ENCODE data around the gene SPHK1. TPM values are rescaled to one million over a fixed set of nuclear protein-coding genes. Genes with fewer than 3 reads are reported as not detected.
A peak's percentile ranks its signal among the peaks of the same experiment; 100 is the strongest.
"Not testable (repeated sequence)": the region's sequence is repeated elsewhere in the genome, so short reads cannot be mapped to it uniquely, and the experiment has no call there.

SPHK1 gene
- total RNA-seq, result 2.7 TPM
- long read RNA-seq, partial matches to known transcripts, result 0 of 4 reads
- long read RNA-seq, other reads (novel, unspliced or antisense), result 0 of 4 reads

GRCh38 chr17:76384222-76384986, at the start of gene SPHK1:
TSS of gene SPHK1 (plus strand) at chr17:76384609. CDS start at chr17:76385645, 1,036 bp downstream.
- ATAC-seq (peak; percentile 88), DNase-seq (ENCODE audit: missing footprints) (peak; percentile 86)
- intact Hi-C loops (cut with DNase I), result no loop called here

GRCh38 chr17:76335716-76336381, 48.6 kb upstream of the SPHK1 start:
- intact Hi-C loops (cut with DNase I), result no loop called here
- no peak for DNase-seq (ENCODE audit: missing footprints)

GRCh38 chr17:76336756-76337412, 47.5 kb upstream of the SPHK1 start:
- intact Hi-C loops (cut with DNase I), result no loop called here
- ATAC-seq (no peak), DNase-seq (ENCODE audit: missing footprints) (no peak)

More at GRCh38 chr17:76335716-76336381, 48.6 kb upstream of the SPHK1 start:
- ATAC-seq, result no peak

DNA sequence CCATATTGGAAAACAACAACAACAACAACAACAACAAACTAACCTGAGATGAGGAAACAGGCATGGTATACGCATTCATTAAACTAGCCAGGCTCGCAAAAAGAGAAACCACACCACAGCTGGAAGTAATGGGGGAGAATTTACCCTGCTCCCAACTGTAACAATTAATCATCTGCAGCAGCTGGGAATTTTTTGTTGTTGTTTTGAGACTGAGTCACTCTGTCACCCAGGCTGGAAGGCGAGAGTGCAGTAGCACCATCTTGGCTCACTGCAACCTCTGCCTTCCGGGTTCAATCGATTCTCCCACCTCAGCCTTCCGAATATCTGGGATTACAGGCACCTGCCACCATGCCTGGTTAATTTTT, 47.0 kb upstream of the SPHK1 start:
- DNase-seq (ENCODE audit: missing footprints) (no peak), ATAC-seq (no peak)
- intact Hi-C loops (cut with DNase I), result no loop called here

DNA sequence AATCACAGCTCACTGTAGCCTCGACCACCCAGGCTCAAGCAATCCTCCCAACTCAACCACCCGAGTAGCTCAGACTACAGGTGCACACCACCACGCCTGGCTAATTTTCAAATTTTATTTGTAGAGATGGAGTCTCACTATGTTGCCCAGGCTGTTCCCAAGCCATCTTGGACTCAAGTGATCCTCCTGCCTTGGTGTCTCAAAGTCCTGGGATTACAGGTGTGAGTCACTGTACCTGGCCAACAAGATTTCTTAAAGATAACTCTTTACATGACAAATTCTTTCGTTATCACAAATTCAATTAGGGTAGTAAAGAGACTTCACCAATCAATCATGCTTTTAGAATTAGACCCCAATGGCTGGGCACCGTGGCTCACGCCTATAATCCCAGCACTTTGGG, 43.1 kb upstream of the SPHK1 start:
- DNase-seq (ENCODE audit: missing footprints), result no peak
- intact Hi-C loops (cut with DNase I), result no loop called here
- ATAC-seq, result no peak

GRCh38 chr17:76343106-76343505, 41.3 kb upstream of the SPHK1 start:
- DNase-seq (ENCODE audit: missing footprints) (no peak), ATAC-seq (no peak)
- intact Hi-C loops (cut with DNase I), result no loop called here

GRCh38 chr17:76345377-76345974, 38.9 kb upstream of the SPHK1 start:
- DNase-seq (ENCODE audit: missing footprints), result no peak
- intact Hi-C loops (cut with DNase I), result no loop called here
- ATAC-seq, result no peak

GRCh38 chr17:76346936-76347335, 37.5 kb upstream of the SPHK1 start:
- DNase-seq (ENCODE audit: missing footprints); ATAC-seq; intact Hi-C loops (cut with DNase I): not testable (repeated sequence)

- ATAC-seq (no peak), DNase-seq (ENCODE audit: missing footprints) (no peak)
- intact Hi-C loops (cut with DNase I), result loop anchor here (5.0 kb wide), 2 partner anchors 33 to 47 kb away; no protein-coding TSS in a partner anchor
These were observed 33.9 kb upstream of the SPHK1 start for GRCh38 chr17:76350463-76350862.

DNA sequence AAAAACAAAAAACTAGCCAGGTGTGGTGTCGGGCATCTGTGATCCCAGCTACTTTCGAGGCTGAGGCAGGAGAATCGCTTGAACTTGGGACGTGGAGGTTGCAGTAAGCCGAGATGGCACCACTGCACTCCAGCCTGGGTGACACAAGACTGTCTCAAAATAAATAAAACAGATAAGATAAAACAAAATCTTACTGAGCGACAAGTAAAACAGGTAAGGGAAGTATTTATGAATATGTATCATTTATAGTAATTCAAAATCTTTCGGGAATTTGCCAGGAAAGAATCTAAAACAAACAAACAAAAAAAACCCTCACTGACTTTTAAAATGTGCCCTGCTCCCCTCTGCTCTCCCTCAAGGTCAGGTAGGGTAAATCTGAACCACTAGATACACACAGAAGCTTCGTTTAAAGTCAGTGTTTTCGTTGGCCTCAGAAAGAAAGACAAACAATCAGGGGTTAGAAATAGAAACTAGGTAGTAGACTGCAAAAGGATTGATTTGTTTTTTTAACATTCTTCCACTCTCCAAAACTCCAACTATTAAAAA, 32.8 kb upstream of the SPHK1 start:
- intact Hi-C loops (cut with DNase I), result loop anchor here (5.0 kb wide), 2 partner anchors 34 to 46 kb away; no protein-coding TSS in a partner anchor
- DNase-seq (ENCODE audit: missing footprints) (no peak), ATAC-seq (no peak)

DNA sequence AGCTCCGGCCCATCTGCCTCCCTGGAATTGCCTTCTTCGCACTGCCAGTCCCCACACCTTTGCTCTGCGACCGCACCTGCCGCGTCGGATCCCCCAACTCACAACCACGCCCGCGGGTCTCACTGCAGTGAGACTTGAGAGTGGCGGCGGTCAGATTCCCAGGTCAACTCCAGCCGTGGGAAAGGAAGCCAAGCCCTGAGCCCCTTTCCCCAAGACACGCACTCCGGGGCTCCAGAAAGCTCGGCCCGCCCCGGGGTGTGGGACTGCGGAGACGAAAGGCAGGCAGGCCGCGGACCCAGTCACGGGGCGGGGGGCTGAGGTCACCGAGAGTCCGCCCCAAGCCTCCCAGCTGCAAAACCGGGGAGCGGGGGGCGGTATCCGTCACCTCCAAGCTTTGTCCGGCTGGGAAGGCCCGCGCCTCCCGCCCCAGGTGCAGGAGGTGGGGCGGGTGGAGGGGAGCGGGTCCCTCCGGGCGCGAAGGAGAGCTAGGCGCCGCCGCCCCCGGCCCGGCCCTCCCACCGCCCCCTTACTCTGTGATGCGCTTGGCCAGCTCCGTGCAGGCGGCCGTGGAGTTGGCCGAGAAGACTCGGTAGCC, 31.3 kb upstream of the SPHK1 start:
- peak; percentile 27 for ATAC-seq
- DNase-seq (ENCODE audit: missing footprints), result no peak
- intact Hi-C loops (cut with DNase I), result loop anchor here (5.0 kb wide), 2 partner anchors 36 to 44 kb away; no protein-coding TSS in a partner anchor

DNA sequence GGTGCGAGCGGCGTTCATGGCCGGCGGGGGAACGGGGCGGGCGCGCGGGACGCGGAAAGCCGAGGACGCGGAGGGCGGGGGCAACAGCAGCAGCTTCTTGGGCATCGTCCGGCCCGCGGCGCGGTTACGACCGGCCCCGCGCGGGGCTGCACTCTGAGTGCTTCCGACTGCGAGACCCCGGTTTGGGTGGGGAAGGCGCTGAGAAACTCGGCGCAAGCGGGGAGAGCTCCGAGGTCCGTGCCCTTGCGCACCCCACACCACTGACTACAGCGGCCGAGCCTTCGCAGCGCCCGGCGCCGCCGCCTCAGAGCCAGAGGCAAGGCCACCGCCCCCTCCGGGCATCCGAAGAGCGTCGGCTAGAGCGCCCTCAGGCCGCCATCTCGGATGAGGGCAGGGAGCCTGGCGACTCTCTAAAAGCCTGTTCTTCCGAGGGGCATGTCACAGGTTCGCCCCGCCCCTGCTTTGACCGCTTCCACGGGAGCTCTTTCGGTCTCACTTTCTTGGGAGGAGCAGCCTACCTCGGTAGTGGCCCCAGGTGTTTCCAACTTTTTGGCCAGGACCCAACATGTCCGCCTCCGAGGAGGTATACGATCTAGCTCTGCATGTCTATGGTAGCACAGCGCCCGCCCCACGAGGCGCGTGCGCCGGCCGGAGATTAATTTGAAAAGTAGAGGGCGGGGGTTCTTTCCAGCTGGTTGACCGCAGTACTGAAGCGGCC, 30.7 kb upstream of the SPHK1 start, which contains the start of gene PRPSAP1:
Gene PRPSAP1, minus strand, starts transcription at position 318 of the 718 bp plus-strand sequence. Its CDS starts 213 bp downstream, at position 105.
- intact Hi-C loops (cut with DNase I), result loop anchor here (5.0 kb wide), 2 partner anchors 36 to 44 kb away; no protein-coding TSS in a partner anchor
- peak; percentile 99 for ATAC-seq
- DNase-seq (ENCODE audit: missing footprints), result peak; percentile 95

DNA sequence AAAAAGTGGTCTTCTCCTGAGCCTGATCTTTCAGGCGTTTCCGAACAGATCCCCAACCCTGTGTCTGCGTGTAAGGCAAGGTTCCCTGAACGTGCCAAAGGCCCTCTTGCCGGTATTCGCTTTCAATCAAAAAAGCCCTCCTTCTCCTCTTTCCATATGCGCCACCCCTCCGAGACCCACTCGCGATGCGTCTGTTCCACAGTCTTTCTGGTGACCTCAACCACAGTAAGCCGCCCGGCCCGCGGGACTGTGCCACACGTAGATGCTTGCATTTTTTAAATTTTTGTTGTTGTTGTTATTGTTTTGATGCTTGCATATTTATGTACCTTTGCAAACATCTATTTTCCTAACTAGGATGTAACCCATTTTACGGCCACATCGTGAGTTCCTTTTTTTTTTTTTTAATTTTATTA, 30.1 kb upstream of the SPHK1 start:
- DNase-seq (ENCODE audit: missing footprints), result peak; percentile 75
- no peak for ATAC-seq
- intact Hi-C loops (cut with DNase I), result loop anchor here (5.0 kb wide), 2 partner anchors 37 to 43 kb away; no protein-coding TSS in a partner anchor

GRCh38 chr17:76354747-76355310, 29.6 kb upstream of the SPHK1 start:
- no peak for DNase-seq (ENCODE audit: missing footprints)
- intact Hi-C loops (cut with DNase I), result loop anchor here (5.0 kb wide), 2 partner anchors 38 to 42 kb away; no protein-coding TSS in a partner anchor
- ATAC-seq, result no peak

DNA sequence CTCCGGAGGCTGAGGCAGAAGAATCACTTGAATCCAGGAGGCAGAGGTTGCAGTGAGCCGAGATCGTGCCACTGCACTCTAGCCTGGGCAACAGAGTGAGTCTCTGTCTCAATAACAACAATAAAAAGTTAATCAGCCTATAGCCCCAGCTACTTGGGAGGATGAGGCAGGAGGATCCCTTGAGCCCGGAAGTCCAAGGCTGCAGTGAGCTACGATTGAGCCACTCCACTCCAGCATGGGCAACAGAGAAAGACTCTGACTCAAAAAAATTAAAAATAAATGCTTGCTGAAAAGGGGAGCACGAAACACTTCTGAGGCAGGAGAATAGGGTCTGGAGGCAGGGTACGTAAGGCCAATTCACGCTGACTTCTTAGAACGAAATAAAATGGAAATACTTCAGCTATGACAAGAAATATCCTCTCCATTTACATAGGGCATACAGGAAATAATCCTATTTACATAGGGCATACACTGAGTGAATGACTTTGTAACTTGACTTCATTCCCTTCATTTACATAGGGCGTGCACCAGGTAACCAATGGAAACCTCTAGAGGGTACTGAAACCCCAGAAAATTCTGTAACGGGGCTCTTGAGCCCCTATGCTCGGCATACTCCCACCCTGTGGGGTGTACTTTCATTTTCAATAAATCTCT, 27.5 kb upstream of the SPHK1 start:
- no peak for DNase-seq (ENCODE audit: missing footprints)
- ATAC-seq, result no peak
- intact Hi-C loops (cut with DNase I), result no loop called here

DNA sequence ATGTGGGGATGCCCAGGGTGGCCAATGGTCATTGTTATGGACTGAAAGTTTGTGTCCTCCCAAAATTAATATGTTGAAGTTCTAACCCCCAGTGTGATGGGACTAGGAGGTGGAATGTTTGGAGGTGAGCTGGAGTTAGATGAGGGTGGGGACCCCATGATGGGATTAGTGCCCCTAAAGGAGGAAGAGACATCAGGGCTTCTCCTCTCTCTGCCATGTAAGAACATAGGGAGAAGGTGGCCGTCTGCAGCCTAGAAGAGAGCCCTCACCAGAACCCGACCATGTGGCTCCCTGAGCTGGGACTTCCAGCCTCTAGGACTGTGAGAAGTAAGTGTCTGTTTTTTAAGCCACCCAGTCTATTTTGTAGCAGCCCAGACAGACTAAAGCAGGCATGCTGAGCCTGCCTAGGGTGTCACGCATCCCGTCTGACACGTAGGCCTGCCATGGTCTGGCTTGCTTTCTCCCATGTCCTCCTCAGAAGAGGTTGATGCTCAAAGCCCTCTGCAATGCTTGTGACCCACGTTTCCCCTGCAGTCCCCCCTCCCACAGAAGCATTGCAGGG, 26.7 kb upstream of the SPHK1 start:
- ATAC-seq, result no peak
- no peak for DNase-seq (ENCODE audit: missing footprints)
- intact Hi-C loops (cut with DNase I), result no loop called here
